HepG2 (cell line): ENCODE results near the gene LAPTM4A. TPM values are rescaled to one million over a fixed set of nuclear protein-coding genes. Genes with fewer than 3 reads are reported as not detected.

Source experiments
- ATAC-seq: fragments of 200-7000 bp; cut with Tn5 transposase; 3 replicates; pipeline ENCODE4 v1.9.1; 2020; ENCODE audit warnings: mild to moderate bottlenecking, moderate library complexity
- BruUV-seq: library from RNA; stranded (reverse); fragments of 400-500 nt; replicated peaks from 2 replicates; lab custom pipeline; 2021; lab: Mats Ljungman, UMichigan
- CTCF ChIA-PET: fragments of 300-600 bp; formaldehyde crosslinking; extraction: SDS; loops from one replicate; lab custom pipeline; 2021; ENCODE audit warnings: low total read pairs, inconsistent platforms, low intra/inter-chr PET ratio; lab: Yijun Ruan, JAX
- POLR2A ChIA-PET: fragments of 350-600 bp; sonication (Branson Sonifier 250); formaldehyde crosslinking; loops from one replicate; lab custom pipeline; 2020; ENCODE audit warnings: antibody characterized with exemption, inconsistent platforms; lab: Yijun Ruan, JAX
- DNase-seq: peaks from one replicate; pipeline ENCODE4 v3.0.0-alpha.2; 2015; ENCODE audit warnings: low spot score
- FAIRE-seq: peaks from 3 replicates; lab custom pipeline; 2011; peaks lifted over from hg19 to GRCh38; lab: Jason Lieb, UNC
- H2AFZ ChIP-seq: one replicate; pipeline ENCODE4 v1.6.1; 2011; ENCODE audit warnings: low read length, inconsistent platforms
- H3K27ac ChIP-seq: fragments of 300-600 bp; 3 replicates; pipeline ENCODE4 v1.8.0; 2011; ENCODE audit warnings: mixed run types, mild to moderate bottlenecking, mixed read lengths, low read length, inconsistent platforms; ENCODE audit not compliant: insufficient read depth; ENCODE audit errors: extremely low read length
- H3K27me3 ChIP-seq, 2 experiments: fragments of 200-600 bp in 1 of 2; 2 replicates in 1 of 2; 3 replicates in 1 of 2; pipeline versions ENCODE4 v1.6.0 to v1.8.0; 2011; ENCODE audit warnings: low read length in 2 of 2, mild to moderate bottlenecking in 2 of 2, moderate library complexity in 2 of 2, inconsistent platforms in 1 of 2; ENCODE audit not compliant: insufficient read depth in 2 of 2, control insufficient read depth in 1 of 2
- H3K36me3 ChIP-seq, 2 experiments: fragments of 200-600 bp in 1 of 2; replicated peaks in 1 of 2; 2 replicates in 1 of 2; 3 replicates in 1 of 2; pipeline versions ENCODE4 v1.5.1 to v1.8.0; 2011; ENCODE audit warnings: low read length in 2 of 2, inconsistent platforms in 1 of 2; ENCODE audit not compliant: insufficient read depth in 2 of 2, control insufficient read depth in 1 of 2
- H3K4me1 ChIP-seq: 2 replicates; pipeline ENCODE4 v1.5.1; 2012; ENCODE audit warnings: low read length, inconsistent platforms; ENCODE audit not compliant: insufficient read depth
- H3K4me2 ChIP-seq: 2 replicates; pipeline ENCODE4 v1.6.0; 2011; ENCODE audit warnings: low read depth, low read length, inconsistent platforms
- H3K4me3 ChIP-seq, 3 experiments: fragments of 200-600 bp in 1 of 3; sonication (generic), shearing (Covaris generic) in 1 of 3; replicated peaks in 1 of 3; 2 replicates each; pipeline ENCODE4 v1.5.1; 2011 to 2016; ENCODE audit warnings: low read length in 3 of 3, inconsistent platforms in 2 of 3, low read depth in 2 of 3, mild to moderate bottlenecking in 2 of 3, control low read depth in 1 of 3, mixed read lengths in 1 of 3; ENCODE audit not compliant: insufficient read depth in 1 of 3
- H3K79me2 ChIP-seq: one replicate; pipeline ENCODE4 v1.6.1; 2011; ENCODE audit warnings: low read length, inconsistent platforms; ENCODE audit not compliant: insufficient read depth
- H3K9ac ChIP-seq: 2 replicates; pipeline ENCODE4 v1.6.0; 2011; ENCODE audit warnings: mild to moderate bottlenecking, low read depth, low read length, inconsistent platforms; ENCODE audit not compliant: insufficient read depth
- H3K9me3 ChIP-seq: 2 replicates; pipeline ENCODE4 v1.5.1; 2012; ENCODE audit warnings: mild to moderate bottlenecking, low read length
- H4K20me1 ChIP-seq: 2 replicates; pipeline ENCODE4 v1.6.0; 2011; ENCODE audit warnings: inconsistent platforms, mild to moderate bottlenecking, low read length, moderate library complexity; ENCODE audit not compliant: insufficient read depth
- BCL6 ChIP-seq: IDR thresholded peaks from 2 replicates; pipeline ENCODE4 v1.6.1; 2016; ENCODE audit warnings: missing genetic modification reagents, missing compliant biosample characterization
- KDM6A ChIP-seq: IDR thresholded peaks from 2 replicates; pipeline ENCODE4 v1.6.1; 2016; ENCODE audit warnings: low read depth
- MLXIP ChIP-seq: sonication (generic); formaldehyde crosslinking; IDR thresholded peaks from 2 replicates; pipeline ENCODE4 v1.9.0; 2021; ENCODE audit warnings: missing genetic modification reagents, borderline replicate concordance
- MXD1 ChIP-seq: sonication (generic); formaldehyde crosslinking; IDR thresholded peaks from 2 replicates; pipeline ENCODE4 v1.4.0; 2020; ENCODE audit warnings: mild to moderate bottlenecking, missing genetic modification reagents
- PHF8 ChIP-seq: sonication (generic); formaldehyde crosslinking; IDR thresholded peaks from 2 replicates; pipeline ENCODE4 v1.5.0; 2020; ENCODE audit warnings: missing genetic modification reagents
- ZBTB7A ChIP-seq: sonication (generic); formaldehyde crosslinking; IDR thresholded peaks from 2 replicates; pipeline ENCODE4 v1.8.0; 2022; ENCODE audit warnings: mild to moderate bottlenecking, missing genetic modification reagents
- ZFX ChIP-seq: sonication (generic); formaldehyde crosslinking; IDR thresholded peaks from 2 replicates; pipeline ENCODE4 v1.4.0; 2020; ENCODE audit warnings: mild to moderate bottlenecking, low read depth, missing genetic modification reagents, moderate library complexity
- ZNF234 ChIP-seq: sonication (generic); formaldehyde crosslinking; conservative IDR thresholded peaks from 2 replicates; pipeline ENCODE4 v1.5.1; 2020; ENCODE audit warnings: mild to moderate bottlenecking, missing genetic modification reagents
- ZNF639 ChIP-seq: conservative IDR thresholded peaks from 2 replicates; pipeline ENCODE4 v1.6.1; 2018; ENCODE audit warnings: missing genetic modification reagents
- WGBS: methylation state at CpG from one replicate; pipeline ENCODE4 v1.1.6; 2017; ENCODE audit warnings: low lambda C conversion rate; 5-methylcytosine and 5-hydroxymethylcytosine counted together
- in situ Hi-C: cut with HindIII; loops from 2 replicates; pipeline ENCODE4 v1.10.0; 2017; ENCODE audit warnings: low pct_unique_long_range_greater_than_20kb; ENCODE audit not compliant: extremely low pct_ligation_motif_present
- intact Hi-C: fragments of 100-400 bp; cut with micrococcal nuclease; formaldehyde crosslinking; loops from one replicate; pipeline ENCODE4 v1.10.0; 2022; ENCODE audit not compliant: unreplicated experiment
- polyA plus RNA-seq, 8 experiments: library from polyadenylated mRNA; depleted of rRNA in 3 of 8; stranded (reverse) in 7 of 8; unstranded in 1 of 8; fragments of >200 nt; fragmentation: Illumina TruSeq in 4 of 8; extraction: Trizol in 4 of 8; gene quantifications; 2 replicates each; pipeline versions ENCODE4 v1.2.1 to v1.2.3, GENCODE V29; 2011 to 2016; ENCODE audit warnings: low read depth in 4 of 8, missing spikeins in 1 of 8, mixed read lengths in 1 of 8; ENCODE audit not compliant: insufficient read depth in 1 of 8
- total RNA-seq, 5 experiments: library from RNA; depleted of rRNA; stranded (reverse); fragments of >200 nt; fragmentation: Illumina TruSeq; extraction: Trizol; gene quantifications; 2 replicates each; pipeline ENCODE4 v1.2.3, GENCODE V29; 2016; ENCODE audit warnings: low read depth in 1 of 5

LAPTM4A gene
- total and polyA plus RNA-seq, 2 of the 13 experiments (the other 11 are each of a cell fraction or from before 2014, with no cell fraction given) = 116 to 558 TPM

GRCh38 chr2:20081841-20082240 is 30.4 kb upstream of the LAPTM4A start:
- ATAC-seq (no peak), FAIRE-seq (no peak), DNase-seq (no peak)
- no TSS peak for BruUV-seq
- intact Hi-C loops (loop anchor here (1.0 kb wide), 1 partner anchor 7 kb away; no protein-coding TSS in a partner anchor), in situ Hi-C loops (no loop called here)
- 55% methylated on average over 2 of the region's 2 CpGs for WGBS
- H3K27me3 ChIP-seq = no peaks in the 10 kb centered on the region; a peak in 1 of 5 replicates
- H2AFZ ChIP-seq = no peak overlapping the region
- H4K20me1 ChIP-seq = no peaks in the 10 kb centered on the region
- H3K9me3 ChIP-seq = no peaks in the 10 kb centered on the region
- no peaks in the 10 kb centered on the region for H3K79me2 ChIP-seq
- H3K27ac ChIP-seq = no peak overlapping the region
- POLR2A ChIA-PET = interaction anchor here (2.7 kb wide), 1 partner anchor 30 kb away, joined by 22 read pairs; the partner anchor contains the start of gene LAPTM4A
- H3K4me2 ChIP-seq = no peak overlapping the region
- H3K4me3 ChIP-seq = no peak overlapping the region
- peaks cover 54% of the 10 kb centered on the region for H3K4me1 ChIP-seq
- TF ChIP-seq MLXIP (CRISPR knock-in tag) = no peak
- no peak for TF ChIP-seq KDM6A (CRISPR knock-in tag)
- TF ChIP-seq ZBTB7A (CRISPR knock-in tag) = no peak
- TF ChIP-seq PHF8 (CRISPR knock-in tag) = no peak
- no peak for TF ChIP-seq ZNF639
- TF ChIP-seq ZNF234 = no peak
- no peak for TF ChIP-seq ZFX
- TF ChIP-seq BCL6 (CRISPR knock-in tag) = no peak
- no peak for TF ChIP-seq MXD1
- TF ChIP-seq, all 625 proteins: peak for 0
- Histone ChIP-seq H3K9ac (no peak overlapping the region), H3K36me3 (no peaks in the 10 kb centered on the region)
- CTCF ChIA-PET = no interaction called here
